Stimulated activated CD4-positive, alpha-beta T cell treated with anti-CD3 and anti-CD28 coated beads, Interleukin-4, amount 100 ng/mL, for 4 hours (primary cell): ENCODE data around the gene DYNC2H1.
"Not testable (repeated sequence)": the region's sequence is repeated elsewhere in the genome, so short reads cannot be mapped to it uniquely, and the experiment has no call there.

ENCODE experiments used
- DNase-seq, 2 experiments: peaks; one replicate each; pipeline ENCODE4 v3.0.0-alpha.2; 2020

DYNC2H1 gene

GRCh38 chr11:103284260-103284659, 175.0 kb downstream of the DYNC2H1 start:
- no peak for DNase-seq

DNA sequence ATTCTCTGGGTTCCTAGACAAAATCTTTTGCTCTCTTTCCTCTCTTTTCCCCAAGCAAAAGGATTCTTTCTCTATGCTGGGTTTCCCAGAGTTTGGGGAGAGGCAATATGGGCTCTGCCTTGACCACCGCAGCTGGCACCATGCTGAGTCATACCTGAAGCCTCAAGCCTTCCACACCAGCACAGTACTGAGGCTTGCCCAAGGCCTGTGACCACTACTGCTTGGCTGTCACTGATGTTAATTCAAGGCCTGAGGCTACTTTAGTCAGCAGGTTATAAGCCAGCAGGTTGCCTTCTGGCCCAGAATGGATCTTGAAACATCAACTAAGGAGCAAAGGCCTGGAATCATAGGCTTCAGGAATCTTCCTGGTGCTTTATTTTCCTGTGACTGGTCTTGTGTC, 185.3 kb downstream of the DYNC2H1 start:
- DNase-seq, result no peak

- no peak for DNase-seq
Observed at GRCh38 chr11:103295704-103296103, 186.5 kb downstream of the DYNC2H1 start.

DNA sequence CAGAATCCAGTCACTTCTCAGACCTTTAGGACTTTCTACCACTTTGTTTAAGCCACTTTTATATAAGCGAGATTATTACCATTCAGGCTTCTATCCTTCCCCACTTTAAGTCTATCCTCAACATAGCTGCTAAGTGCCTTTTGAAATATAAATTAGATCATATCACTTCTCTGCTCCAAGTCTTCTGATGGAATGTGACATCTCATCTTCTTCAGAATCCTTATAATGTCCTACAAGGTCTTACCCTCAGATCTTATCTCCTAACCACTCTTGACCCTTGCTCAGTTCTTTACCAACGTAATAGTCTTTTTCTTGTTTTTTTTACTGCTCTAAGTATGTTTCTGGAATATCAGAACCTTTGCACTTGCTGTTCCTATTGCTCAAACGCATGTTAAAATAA, 188.7 kb downstream of the DYNC2H1 start:
- DNase-seq, result no peak

DNA sequence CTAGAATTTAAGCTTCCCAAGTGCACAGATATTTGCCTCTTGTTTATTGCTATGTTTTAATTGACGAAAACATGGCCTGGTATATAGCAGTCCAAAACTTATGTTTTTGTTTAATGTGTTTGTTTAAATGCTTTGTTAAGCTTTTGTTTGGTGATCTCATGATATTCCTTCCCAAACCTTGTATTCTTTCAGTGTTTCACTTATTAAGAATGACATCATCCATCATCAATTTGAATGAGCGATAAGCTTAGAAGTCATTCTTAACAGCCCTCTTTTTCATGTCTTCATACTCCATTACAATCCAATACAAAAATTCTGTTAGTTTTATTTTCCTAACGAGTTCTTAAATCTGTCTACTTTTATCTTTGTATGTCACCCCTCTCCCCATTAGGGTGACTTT, 206.0 kb downstream of the DYNC2H1 start:
- DNase-seq, result no peak

GRCh38 chr11:103317118-103317517, 207.9 kb downstream of the DYNC2H1 start:
- DNase-seq, result no peak

DNA sequence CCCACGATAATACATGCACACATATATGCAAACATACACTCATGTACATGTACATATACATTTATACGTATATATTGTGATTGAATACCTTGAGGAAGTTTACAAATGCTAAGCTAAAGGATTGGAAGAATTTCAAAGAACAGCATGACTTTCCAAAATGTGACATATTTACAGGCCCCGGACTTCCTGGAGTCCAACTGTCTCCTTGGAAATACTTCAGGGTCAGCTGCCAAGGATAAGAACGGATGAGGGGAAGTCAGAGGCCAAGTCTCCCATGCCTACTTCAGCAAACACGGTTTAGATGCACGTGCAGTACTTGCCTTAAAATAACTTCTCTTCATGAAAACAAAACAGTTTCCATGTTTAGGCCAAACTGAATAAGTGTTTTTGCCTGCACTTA, 213.6 kb downstream of the DYNC2H1 start:
- no peak for DNase-seq

- DNase-seq, result no peak
Observed at GRCh38 chr11:103325686-103326069, 216.5 kb downstream of the DYNC2H1 start.

DNA sequence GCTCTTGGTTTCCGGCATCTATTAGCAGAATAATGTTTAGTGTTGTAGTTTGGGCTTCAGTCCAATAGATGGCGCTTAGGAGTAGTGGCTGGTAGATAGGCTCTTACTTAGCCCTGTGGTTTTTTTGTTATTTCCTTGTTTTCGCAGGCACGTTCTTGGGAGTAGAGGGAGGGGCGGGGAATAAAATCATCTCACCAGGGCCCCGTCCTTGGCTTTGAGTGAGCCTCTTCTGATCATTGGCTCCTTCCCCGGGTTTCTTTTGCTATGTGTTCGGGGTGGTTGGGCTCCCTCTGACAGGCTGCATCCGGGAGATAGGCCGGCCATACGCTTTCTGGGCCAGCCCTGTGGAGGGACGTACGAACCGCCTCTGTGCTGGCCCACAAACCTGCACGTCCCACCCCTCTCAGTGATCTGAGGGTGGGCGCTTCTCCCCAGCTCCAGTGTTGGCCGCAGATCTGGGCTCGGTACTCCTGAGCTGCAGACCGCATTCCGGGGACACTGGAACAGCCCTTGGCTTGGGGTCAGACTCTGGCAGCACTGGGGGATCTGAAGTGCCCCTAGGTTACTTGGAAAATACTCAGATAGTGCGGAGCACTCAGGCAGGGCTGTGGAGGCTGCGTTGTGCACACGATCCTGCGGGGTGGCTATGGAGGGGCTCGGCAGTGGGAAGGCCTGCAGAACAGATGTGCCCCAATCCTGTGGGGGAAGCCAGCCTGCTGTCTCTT, 217.0 kb downstream of the DYNC2H1 start:
- no peak for DNase-seq

DNA sequence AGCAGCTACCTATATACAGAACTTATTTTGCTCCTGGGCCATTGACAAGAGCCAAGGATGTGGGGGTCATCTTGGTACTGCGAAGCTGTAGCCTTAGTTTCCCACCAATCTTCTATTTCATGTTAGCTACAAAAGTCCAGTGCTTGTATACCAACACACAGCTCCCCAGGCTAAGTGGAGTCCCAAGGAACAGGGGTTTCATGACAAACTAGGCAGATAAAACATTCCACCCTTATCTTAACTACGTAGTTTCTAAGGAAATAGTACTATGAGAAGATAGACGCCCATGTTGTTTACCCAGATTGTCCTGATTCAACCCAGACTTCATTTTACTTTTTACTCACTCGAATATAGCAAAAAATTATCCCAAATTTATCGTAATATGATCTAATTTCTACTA, 218.5 kb downstream of the DYNC2H1 start:
- DNase-seq, result no peak

- DNase-seq, result no peak
Observed at GRCh38 chr11:103332409-103332808, 223.2 kb downstream of the DYNC2H1 start.

DNA sequence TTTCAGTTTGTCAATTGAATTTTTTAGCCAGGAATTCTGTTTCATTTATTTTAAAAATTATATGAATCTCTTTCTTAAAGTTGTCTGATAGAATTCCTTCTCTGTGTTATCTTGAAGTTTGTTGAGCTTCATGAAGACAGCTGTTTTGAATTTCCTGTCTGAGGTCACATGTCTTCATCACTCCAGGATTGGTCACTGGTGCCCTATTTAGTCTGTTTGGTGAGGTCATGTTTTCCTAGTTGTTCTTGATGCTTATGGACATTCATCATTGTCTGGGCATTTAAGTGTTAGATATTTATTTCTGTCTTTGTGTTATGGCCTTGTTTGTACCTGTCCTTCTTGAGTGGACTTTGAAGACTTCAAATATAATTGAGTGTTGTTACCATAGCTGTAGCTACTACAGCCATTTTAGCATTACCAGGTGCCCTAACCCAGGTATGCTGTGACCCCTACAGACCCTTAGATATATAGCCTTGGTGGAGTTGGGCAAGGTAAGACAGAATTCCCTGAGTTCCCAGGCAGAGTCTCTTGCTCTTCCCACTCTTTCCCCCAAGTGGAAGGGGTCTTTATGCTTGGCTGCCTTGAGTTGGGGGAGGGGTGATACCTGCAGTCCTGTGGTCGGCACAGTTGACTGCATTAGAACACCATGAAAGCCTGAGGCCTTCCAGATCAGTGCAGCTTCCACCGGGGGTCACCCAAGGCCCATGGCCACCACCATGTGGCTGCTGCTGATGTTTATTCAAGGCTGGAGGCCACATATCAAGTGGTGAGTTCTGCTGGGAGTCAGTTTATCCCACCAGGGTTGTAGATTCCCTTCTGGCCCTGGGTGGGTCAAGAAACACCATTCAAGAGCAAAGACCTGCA, 229.6 kb downstream of the DYNC2H1 start:
- DNase-seq, result no peak

DNA sequence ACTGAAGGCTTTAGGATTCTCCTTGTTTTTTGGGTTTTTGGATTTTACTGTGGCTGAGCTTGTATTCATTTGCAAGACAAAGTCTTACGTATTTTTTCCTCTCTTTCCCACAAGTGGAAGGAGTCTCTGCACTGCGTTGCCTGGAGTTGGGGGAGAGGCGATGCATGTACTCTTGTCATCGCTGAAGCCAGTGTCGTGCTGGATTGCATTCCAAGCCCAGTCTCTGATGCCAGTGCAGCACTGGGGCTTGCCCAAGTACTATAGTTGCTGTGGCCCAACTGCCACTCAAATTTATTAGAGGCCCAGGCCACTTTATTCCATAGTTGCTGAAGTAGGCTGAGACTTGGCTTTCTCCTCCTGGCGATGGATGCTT, 230.2 kb downstream of the DYNC2H1 start:
- DNase-seq, result no peak

DNA sequence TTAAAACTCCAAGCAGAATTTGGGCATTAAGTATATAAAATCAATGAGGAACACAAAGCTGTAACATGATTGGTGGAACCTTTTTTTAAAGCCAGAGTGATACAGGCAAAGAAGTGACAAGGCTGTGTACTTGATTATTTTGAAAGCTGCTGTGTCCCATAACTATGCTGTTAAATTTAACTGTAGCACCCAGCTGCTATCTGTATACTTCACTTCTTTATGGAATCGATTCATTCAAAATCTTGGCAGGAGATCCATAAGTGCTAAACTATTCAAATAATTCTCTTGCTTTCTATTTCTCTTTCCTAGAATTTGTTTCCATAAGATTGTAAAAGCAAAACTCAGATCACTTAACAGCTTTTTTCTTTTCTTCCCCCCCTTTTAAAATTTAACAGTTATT, 231.7 kb downstream of the DYNC2H1 start:
- no peak for DNase-seq

DNA sequence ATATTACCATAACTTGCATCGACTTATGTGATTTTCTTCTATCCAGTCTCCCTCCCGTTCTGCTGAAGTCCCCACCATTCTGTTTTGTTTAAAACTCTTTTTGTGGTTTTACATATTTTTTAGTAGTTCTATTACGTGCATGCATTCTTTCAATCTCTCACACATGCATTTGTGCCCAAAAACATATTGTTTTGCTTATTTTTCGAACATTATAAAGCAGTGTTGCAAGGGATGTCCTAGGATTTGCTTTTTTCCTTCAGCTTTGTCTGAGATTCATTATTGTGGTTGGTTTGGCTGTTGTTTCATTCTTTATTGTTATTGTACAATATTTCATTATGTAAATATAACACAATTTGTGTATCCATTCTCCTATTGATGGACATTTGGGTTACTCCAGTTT, 235.7 kb downstream of the DYNC2H1 start:
- no peak for DNase-seq

DNA sequence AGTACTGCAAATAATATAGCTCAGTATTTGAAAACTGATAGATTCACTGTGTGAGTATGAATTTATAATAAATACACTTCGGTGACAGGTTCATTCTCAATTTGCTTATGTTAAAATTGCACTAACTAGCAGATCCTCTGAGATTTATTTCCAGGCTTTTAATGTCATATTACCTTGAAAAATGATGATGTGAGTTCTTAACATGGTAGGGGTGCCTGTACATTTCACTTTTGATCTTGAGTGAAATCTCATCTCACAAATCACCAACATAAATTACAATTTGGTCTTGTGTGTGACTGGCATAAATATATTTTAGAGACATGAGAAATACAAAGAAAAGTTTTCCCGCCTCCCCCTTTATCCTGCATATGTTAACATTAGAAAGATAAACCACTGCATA, 240.4 kb downstream of the DYNC2H1 start:
- no peak for DNase-seq

DNA sequence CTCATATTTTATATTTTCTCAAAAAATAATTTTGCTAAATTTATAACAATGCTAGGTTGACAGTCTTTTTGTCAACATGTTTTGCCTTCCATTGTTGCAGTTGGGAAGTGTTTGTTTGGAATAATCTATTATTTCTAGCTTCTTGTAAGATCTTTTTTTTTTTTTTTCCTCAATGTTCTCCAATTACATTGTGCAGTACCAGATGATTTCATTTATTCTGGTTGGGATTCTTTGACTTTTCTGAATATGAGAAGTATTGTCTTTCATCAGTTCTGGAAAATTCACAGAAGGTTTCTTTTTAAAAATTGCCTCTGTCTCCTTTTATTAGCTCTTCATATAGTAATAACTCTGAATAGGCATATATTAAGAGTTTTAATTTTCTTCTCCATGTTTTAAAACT, 245.4 kb downstream of the DYNC2H1 start:
- DNase-seq, result no peak

DNA sequence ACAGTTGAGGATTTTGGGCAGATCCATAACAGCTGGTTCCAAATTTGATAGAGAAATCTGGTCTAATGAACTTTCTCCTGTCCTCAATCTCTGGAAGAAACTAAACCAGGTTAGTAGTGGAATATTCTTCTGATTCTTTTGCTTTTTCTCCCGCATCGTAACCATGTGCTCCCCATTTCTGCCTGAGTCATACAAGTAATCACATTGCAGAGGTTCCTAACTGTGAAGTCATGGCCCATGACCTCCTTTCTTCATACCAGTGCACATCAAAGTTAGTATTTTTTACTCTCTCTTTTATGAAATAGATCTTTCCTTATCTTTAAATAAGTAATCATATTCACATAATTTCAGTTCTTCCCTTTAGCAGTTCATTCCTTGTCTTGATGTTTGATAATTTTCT, 249.0 kb downstream of the DYNC2H1 start:
- DNase-seq, result no peak

DNA sequence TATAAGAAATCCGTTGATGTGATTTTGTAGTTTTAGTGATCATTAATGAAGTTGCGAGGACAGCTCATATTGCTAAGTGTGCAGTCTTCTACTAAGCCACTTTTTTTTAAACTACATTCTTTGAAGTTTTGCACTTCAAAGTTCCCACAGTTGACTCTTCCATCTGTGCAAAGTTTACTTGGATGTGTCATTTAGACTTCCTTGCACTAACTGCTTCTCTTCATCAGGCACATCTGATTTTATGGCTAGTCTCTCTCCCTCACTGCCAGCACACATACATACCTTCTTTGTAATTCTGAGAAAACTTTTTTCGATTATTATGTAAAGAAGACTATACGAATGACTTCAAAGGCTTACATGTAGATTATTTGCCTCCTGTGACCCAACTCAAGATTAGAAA, 250.0 kb downstream of the DYNC2H1 start:
- no peak for DNase-seq

GRCh38 chr11:103364687-103365086, 255.5 kb downstream of the DYNC2H1 start:
- no peak for DNase-seq

GRCh38 chr11:103367650-103368049, 258.4 kb downstream of the DYNC2H1 start:
- DNase-seq, result no peak

DNA sequence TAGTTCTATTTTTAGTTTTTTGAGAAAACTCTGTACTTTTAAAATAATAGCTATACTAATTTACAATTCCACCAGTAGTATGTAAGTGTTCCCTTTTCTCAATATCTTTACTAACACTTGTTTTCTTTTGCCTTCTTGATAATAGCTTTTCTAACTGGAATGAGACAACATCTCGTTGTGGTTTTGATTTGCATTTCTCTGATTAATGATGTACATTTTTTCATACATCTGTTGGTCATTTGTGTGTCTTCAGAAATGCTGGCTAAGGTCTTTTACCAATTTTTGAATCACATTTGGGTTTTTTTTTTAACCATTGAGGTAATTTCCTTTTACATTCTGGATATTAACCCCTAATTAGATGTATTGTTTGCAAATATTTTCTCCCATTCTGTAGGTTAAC, 258.9 kb downstream of the DYNC2H1 start:
- no peak for DNase-seq

DNA sequence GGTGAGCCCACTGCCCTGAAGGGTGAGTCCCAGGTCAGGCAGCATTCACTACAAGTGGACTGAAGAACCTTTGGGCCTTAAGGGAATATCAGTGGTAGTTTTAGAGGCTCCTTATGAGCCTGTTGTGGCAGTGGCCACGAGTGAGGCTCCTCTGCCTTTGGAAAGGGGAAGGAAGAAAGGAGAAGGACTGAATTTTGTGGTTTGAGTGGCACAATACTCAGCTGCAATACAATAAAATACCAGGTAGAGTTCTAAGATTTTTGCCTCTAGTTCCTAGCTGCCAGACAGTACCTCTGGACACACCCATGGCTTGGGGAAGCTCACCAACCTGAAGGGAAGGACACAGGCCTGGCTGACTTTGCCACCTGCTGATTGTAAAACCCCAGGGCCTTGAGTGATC, 260.9 kb downstream of the DYNC2H1 start:
- no peak for DNase-seq

- no peak for DNase-seq
Observed at GRCh38 chr11:103372906-103373305, 263.7 kb downstream of the DYNC2H1 start.

GRCh38 chr11:103374227-103374626, 265.0 kb downstream of the DYNC2H1 start:
- not testable (repeated sequence) for DNase-seq
